Measurements from ENCODE around the gene AFTPH. TPM values are rescaled to one million over a fixed set of nuclear protein-coding genes. Genes with fewer than 3 reads are reported as not detected.

AFTPH gene
- total RNA-seq, 6 experiments from 2014 or later, result 14.9 to 24.4 (median 19.8) TPM

DNA sequence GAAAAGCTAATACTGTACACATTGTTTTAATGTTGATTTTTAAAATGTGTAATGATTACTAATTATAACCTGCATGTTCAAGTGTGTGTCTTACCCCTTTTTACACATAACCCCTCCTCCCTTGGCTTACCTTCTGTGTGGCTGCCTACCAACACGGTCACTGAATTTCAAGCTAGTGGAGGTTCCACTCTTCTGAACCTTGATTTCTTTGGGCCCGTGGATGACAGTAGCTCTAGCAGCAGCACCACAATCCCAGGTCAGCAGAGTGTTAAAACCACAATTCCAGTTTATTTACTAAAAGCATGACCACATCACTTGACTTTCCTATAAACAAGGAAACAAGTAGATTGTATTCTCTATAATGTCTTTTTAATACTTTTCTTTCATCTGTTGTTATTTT is 56.9 kb downstream of the AFTPH start:
- Histone ChIP-seq H3K9me3 (no peaks in the 10 kb centered on the region), H3K27ac (no peak overlapping the region), H3K4me1 (peaks cover 0 to 16% (median 4%) of the 10 kb centered on the region in 4 donors), H3K36me3 (peaks cover 0 to 16% (median 3%) of the 10 kb centered on the region in 4 donors), H3K4me3 (no peak overlapping the region), H3K27me3 (no peaks in the 10 kb centered on the region)
- TF ChIP-seq CTCF (IDR thresholded peaks at IDR 0.05) (no peak), POLR2A (IDR thresholded peaks at IDR 0.05) (no peak)
- intact Hi-C loops (cut with DNase I), result no loop called here
- peak in 3 of 4 donors; percentile 36 to 56 (median 51) for ATAC-seq
- 19% methylated on average over 2 of the region's 2 CpGs for WGBS (ENCODE audit: insufficient coverage, low coverage, low lambda C conversion rate, missing lambda C conversion rate)
- DNase-seq, result no peak

- WGBS (ENCODE audit: insufficient coverage, low coverage, low lambda C conversion rate, missing lambda C conversion rate), result 86% methylated on average over 1 of the region's 1 CpG
- peaks cover 0 to 15% (median 2%) of the 10 kb centered on the region in 4 donors for H3K36me3 ChIP-seq
- no peaks in the 10 kb centered on the region for H3K27me3 ChIP-seq
- no peak overlapping the region for H3K4me3 ChIP-seq
- intact Hi-C loops (cut with DNase I), result no loop called here
- no peak for TF ChIP-seq POLR2A (IDR thresholded peaks at IDR 0.05)
- no peak for TF ChIP-seq CTCF (IDR thresholded peaks at IDR 0.05)
- peaks cover 0 to 16% (median 7%) of the 10 kb centered on the region in 4 donors for H3K4me1 ChIP-seq
- ATAC-seq, result peak in 2 of 4 donors; percentile 30 to 34
- H3K27ac ChIP-seq, result no peak overlapping the region
- no peaks in the 10 kb centered on the region for H3K9me3 ChIP-seq
- DNase-seq, result no peak
Observed at GRCh38 chr2:64581777-64582539, 57.8 kb downstream of the AFTPH start.

DNA sequence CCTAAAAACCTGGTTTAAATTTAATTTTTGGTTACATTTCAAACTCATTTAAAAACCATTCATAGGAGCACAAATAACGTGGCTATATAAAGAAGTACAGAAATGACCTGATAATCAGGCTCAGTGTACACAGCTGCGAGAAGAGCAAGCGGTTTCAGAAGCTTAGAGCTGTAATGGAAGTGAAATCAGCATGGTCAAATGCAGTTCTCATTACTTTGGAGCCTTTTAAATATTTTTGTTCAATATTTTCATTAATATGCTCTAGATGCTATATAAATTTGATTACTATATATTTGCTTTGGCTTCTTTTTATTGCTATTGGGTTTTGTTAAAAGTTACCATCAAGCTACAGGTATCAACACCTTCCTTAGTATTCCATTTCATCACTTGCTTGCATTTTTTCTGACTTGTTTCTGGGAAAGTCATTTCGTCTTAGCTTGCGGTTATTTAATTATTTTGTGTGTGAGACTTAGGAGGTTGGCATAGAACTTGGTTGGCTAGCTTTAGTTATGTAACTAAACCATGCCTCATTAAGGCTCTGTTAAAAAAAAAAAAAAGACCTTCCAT is 58.7 kb downstream of the AFTPH start:
- no peak for ATAC-seq
- WGBS (ENCODE audit: insufficient coverage, low coverage, low lambda C conversion rate, missing lambda C conversion rate), result 79% methylated on average over 5 of the region's 5 CpGs
- no peaks in the 10 kb centered on the region for H3K27me3 ChIP-seq
- peaks cover 0 to 9% (median 2%) of the 10 kb centered on the region in 4 donors for H3K36me3 ChIP-seq
- no peaks in the 10 kb centered on the region for H3K9me3 ChIP-seq
- H3K27ac ChIP-seq, result no peak overlapping the region
- TF ChIP-seq CTCF (IDR thresholded peaks at IDR 0.05) (no peak), POLR2A (IDR thresholded peaks at IDR 0.05) (no peak)
- peaks cover 0 to 16% (median 7%) of the 10 kb centered on the region in 4 donors for H3K4me1 ChIP-seq
- no peak for DNase-seq
- no peak overlapping the region for H3K4me3 ChIP-seq
- intact Hi-C loops (cut with DNase I), result no loop called here

GRCh38 chr2:64586054-64586453 is 61.9 kb downstream of the AFTPH start:
- 76% methylated on average over 4 of the region's 4 CpGs for WGBS (ENCODE audit: insufficient coverage, low coverage, low lambda C conversion rate, missing lambda C conversion rate)
- Histone ChIP-seq H3K9me3 (no peaks in the 10 kb centered on the region), H3K27ac (no peak overlapping the region), H3K4me1 (peaks cover 0 to 13% (median 5%) of the 10 kb centered on the region in 4 donors), H3K27me3 (no peaks in the 10 kb centered on the region), H3K4me3 (no peak overlapping the region), H3K36me3 (peaks cover 0 to 12% (median 2%) of the 10 kb centered on the region in 4 donors)
- ATAC-seq (peak in 2 of 4 donors; percentile 31 to 73), DNase-seq (no peak)
- TF ChIP-seq POLR2A (IDR thresholded peaks at IDR 0.05) (no peak), CTCF (IDR thresholded peaks at IDR 0.05) (no peak)
- intact Hi-C loops (cut with DNase I), result no loop called here

All from right lobe of liver (tissue), 6 donors.